Stomach (tissue), 9 donors: ENCODE data around the gene SMIM35. TPM values are rescaled to one million over a fixed set of nuclear protein-coding genes. Genes with fewer than 3 reads are reported as not detected.

Source experiments
- DNase-seq, 2 donors: peaks; one replicate each; pipeline versions ENCODE4 v3.0.0 to v3.0.0-alpha.2; 2013 to 2019
- H3K27ac ChIP-seq, 5 donors: fragments of 200-600 bp in 4 of 5; sonication (generic) in 4 of 5; one replicate each; pipeline ENCODE4 v1.5.1; 2013 to 2019; ENCODE audit warnings: mild to moderate bottlenecking in 1 of 5, moderate library complexity in 1 of 5
- H3K27me3 ChIP-seq, 3 donors: fragments of 200-600 bp; sonication (generic); one replicate each; pipeline ENCODE4 v1.5.1; 2017 to 2019; ENCODE audit warnings: mixed run types in 1 of 3
- H3K36me3 ChIP-seq, 4 donors: fragments of 200-600 bp; sonication (generic); 1 replicate in 3 of 4; 2 replicates in 1 of 4; pipeline ENCODE4 v1.5.1; 2016 to 2019
- H3K4me1 ChIP-seq, 4 donors: fragments of 200-600 bp; sonication (generic); one replicate each; pipeline ENCODE4 v1.5.1; 2016 to 2019
- H3K4me3 ChIP-seq, 4 donors: fragments of 200-600 bp; sonication (generic) in 3 of 4; one replicate each; pipeline ENCODE4 v1.5.1; 2016 to 2019; ENCODE audit warnings: mild to moderate bottlenecking in 1 of 4
- H3K9me3 ChIP-seq, 4 donors: fragments of 200-600 bp; sonication (generic); one replicate each; pipeline ENCODE4 v1.5.1; 2016 to 2019
- EP300 ChIP-seq: sonication (generic); formaldehyde crosslinking; IDR thresholded peaks from one replicate; pipeline ENCODE4 v1.6.1; 2017; ENCODE audit warnings: antibody characterized with exemption
- POLR2A ChIP-seq, 4 donors: fragments of 450-650 bp; IDR thresholded peaks; one replicate each; pipeline ENCODE4 v1.6.1; 2016; ENCODE audit warnings: antibody characterized with exemption in 4 of 4, control low read depth in 2 of 4, mild to moderate bottlenecking in 1 of 4, moderate library complexity in 1 of 4
- POLR2AphosphoS5 ChIP-seq, 3 donors: sonication (generic); formaldehyde crosslinking; IDR thresholded peaks; one replicate each; pipeline ENCODE4 v1.6.1; 2016; ENCODE audit warnings: antibody characterized with exemption in 3 of 3
- WGBS, 5 donors: extraction: QIAGEN DNeasy Blood & Tissue Kit in 3 of 5; methylation state at CpG; one replicate each; pipeline versions ENCODE4 v1.1.5 to v1.1.7; 2013 to 2018; 5-methylcytosine and 5-hydroxymethylcytosine counted together
- intact Hi-C: fragments of 100-400 bp; cut with DNase I; formaldehyde crosslinking; loops from one replicate; pipeline ENCODE4 v1.15.1; 2023; ENCODE audit warnings: low total_unique reads
- polyA plus RNA-seq, 3 donors: library from polyadenylated mRNA; stranded (reverse); fragments of 200-250 nt; gene quantifications; one replicate each; pipeline ENCODE4 v1.2.3, GENCODE V29; 2013
- total RNA-seq, 5 donors: library from RNA; depleted of rRNA; stranded (reverse); fragments of >200 nt; gene quantifications; one replicate each; pipeline versions ENCODE4 v1.1.0 to v1.2.3, GENCODE V29; 2014 to 2016
- TF ChIP-seq, protein P1 (sequence below), 7 experiments: fragments of 450-650 bp in 4 of 7; fragments of 200-600 bp in 3 of 7; sonication (generic) in 3 of 7; IDR thresholded peaks; one replicate each; pipeline ENCODE4 v1.5.1; 2016 to 2019; ENCODE audit warnings: antibody characterized with exemption in 7 of 7, control low read depth in 2 of 7, mild to moderate bottlenecking in 1 of 7
- donor health status: healthy with polysubstance abuse.
- donor health status: Bipolar disorder and iron deficiency.
- donor health status: healthy.

SMIM35 gene
- total and polyA plus RNA-seq, 8 donors: 0.03 TPM; not detected in 7

DNA sequence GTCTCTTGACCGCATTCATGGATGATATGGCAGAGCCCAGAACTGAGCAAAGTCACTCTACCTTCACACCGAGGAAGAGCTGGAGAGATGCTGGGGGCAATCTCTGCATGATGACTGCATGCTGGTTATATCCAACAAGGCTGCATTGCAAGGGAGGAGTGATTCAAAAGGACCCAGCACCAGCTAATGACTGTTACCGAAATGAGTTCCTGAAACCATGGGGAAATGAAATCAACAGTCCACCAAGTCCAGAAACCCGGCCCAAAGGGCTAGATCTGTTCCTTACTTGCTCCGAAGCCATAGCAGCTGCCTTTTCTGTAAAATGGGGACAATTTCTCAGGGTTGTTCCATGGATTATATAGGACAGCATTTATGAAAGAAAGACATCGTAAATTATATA is 1.2 kb upstream of the SMIM35 start:
- H3K4me3 ChIP-seq: no peak overlapping the region
- intact Hi-C loops: no loop called here
- H3K4me1 ChIP-seq: peaks cover 0 to 16% (median 5%) of the 10 kb centered on the region in 4 donors
- peak overlapping the region in 1 of 5 donors; percentile 48 for H3K27ac ChIP-seq
- no peak for DNase-seq
- H3K36me3 ChIP-seq: no peaks in the 10 kb centered on the region
- peaks cover 0 to 20% (median 10%) of the 10 kb centered on the region in 4 donors for H3K9me3 ChIP-seq
- WGBS, 5 donors: 89 to 97% (median 92%) methylated on average over 6 of the region's 6 CpGs
- TF ChIP-seq POLR2AphosphoS5 (IDR thresholded peaks at IDR 0.05): no peak
- no peak for TF ChIP-seq EP300
- H3K27me3 ChIP-seq: no peaks in the 10 kb centered on the region

DNA sequence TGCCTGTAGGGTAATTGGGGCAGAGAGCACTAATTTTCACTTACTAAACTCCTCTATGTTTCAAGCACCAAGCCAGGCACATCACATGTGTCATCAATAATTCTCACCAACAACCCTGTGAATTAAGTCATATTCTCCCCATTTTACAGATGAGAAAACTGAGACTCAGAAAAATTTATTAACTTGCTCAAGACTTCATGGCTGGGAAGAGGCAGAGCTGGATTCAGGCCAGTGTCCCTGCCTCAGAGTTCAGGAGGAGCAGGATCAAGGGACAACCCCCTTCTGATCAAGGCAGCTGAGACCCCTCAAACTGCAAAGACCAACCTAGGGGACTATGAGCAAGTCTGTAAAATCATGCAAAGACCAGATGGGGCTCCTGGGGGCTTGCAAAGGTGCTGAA is 2.1 kb downstream of the SMIM35 start:
- peaks cover 0 to 20% (median 10%) of the 10 kb centered on the region in 4 donors for H3K9me3 ChIP-seq
- no peak for DNase-seq
- TF ChIP-seq, protein P1, sequence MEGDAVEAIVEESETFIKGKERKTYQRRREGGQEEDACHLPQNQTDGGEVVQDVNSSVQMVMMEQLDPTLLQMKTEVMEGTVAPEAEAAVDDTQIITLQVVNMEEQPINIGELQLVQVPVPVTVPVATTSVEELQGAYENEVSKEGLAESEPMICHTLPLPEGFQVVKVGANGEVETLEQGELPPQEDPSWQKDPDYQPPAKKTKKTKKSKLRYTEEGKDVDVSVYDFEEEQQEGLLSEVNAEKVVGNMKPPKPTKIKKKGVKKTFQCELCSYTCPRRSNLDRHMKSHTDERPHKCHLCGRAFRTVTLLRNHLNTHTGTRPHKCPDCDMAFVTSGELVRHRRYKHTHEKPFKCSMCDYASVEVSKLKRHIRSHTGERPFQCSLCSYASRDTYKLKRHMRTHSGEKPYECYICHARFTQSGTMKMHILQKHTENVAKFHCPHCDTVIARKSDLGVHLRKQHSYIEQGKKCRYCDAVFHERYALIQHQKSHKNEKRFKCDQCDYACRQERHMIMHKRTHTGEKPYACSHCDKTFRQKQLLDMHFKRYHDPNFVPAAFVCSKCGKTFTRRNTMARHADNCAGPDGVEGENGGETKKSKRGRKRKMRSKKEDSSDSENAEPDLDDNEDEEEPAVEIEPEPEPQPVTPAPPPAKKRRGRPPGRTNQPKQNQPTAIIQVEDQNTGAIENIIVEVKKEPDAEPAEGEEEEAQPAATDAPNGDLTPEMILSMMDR (IDR thresholded peaks at IDR 0.05): no peak
- no peak overlapping the region for H3K27ac ChIP-seq
- H3K27me3 ChIP-seq: peaks cover 0 to 9% (median 0%) of the 10 kb centered on the region in 3 donors
- no peak overlapping the region for H3K4me3 ChIP-seq
- intact Hi-C loops: no loop called here
- peaks cover 0 to 14% (median 5%) of the 10 kb centered on the region in 4 donors for H3K4me1 ChIP-seq
- no peaks in the 10 kb centered on the region for H3K36me3 ChIP-seq

DNA sequence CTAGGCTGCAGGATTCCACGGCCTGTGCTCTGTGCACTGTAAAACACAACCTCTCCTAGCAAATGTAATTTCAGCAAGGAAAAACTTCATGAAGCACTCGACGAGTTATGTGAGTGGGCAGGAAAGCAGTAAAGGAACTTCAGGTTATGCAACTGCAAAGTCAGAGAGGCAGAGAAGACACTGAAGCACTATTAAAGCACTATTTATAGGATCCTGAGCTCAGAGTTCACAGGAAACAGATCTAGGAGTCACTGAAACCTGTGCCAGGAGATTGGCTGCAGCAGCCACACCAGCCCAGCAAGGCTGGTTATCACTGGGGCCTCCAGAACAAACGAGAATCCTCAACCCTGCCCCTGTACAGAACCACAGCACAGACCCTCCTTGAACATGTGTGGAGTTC is 2.5 kb downstream of the SMIM35 start:
- WGBS, 5 donors: 34 to 45% (median 35%) methylated on average over 4 of the region's 4 CpGs
- no peaks in the 10 kb centered on the region for H3K36me3 ChIP-seq

DNA sequence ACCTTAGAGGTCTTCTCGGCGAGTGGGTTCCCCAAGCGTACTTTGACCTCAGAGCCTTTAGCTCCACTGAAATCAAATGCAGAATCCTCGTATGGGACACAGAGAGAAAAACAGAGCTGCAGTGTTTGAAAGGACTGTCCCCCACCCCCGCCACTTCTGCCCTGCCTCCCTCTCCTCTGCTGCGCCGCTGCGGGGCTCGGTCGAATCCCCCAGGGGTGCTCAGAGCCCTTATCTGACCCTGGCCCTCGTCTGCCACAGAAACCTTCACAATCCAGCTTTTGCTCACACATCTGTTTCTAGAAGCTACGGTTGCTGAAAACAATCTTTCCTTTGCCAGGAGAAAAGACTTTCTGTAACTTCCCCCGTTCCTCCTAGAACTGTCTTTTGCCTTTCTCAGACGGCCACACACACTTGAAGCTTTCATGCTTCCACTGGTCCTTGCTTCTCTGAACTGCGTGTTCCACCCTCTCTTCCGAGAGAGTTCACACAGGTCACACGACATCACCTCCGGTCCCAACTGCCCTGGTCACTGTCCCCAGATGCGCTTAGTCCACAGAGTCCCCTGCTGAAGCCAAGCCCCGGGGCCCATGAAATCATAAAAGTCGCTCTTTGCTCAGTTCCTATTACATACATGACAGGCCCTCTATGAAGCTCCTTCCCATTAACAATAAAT is 3.7 kb downstream of the SMIM35 start:
- H3K27ac ChIP-seq: no peak overlapping the region
- no peaks in the 10 kb centered on the region for H3K36me3 ChIP-seq
- H3K4me1 ChIP-seq: peaks cover 0 to 14% (median 5%) of the 10 kb centered on the region in 4 donors
- 63 to 78% (median 75%) methylated on average over 21 of the region's 21 CpGs for WGBS, 5 donors
- peaks cover 0 to 20% (median 8%) of the 10 kb centered on the region in 4 donors for H3K9me3 ChIP-seq
- no peak for TF ChIP-seq POLR2AphosphoS5 (IDR thresholded peaks at IDR 0.05)
- DNase-seq: no peak
- H3K4me3 ChIP-seq: no peak overlapping the region
- H3K27me3 ChIP-seq: peaks cover 0 to 17% (median 0%) of the 10 kb centered on the region in 3 donors
- intact Hi-C loops: no loop called here

More for the DNA sequence above, 2.5 kb downstream of the SMIM35 start:
- intact Hi-C loops: no loop called here
- Histone ChIP-seq H3K27ac (no peak overlapping the region), H3K27me3 (peaks cover 0 to 13% (median 0%) of the 10 kb centered on the region in 3 donors), H3K4me1 (peaks cover 0 to 14% (median 5%) of the 10 kb centered on the region in 4 donors), H3K4me3 (no peak overlapping the region), H3K9me3 (peaks cover 0 to 20% (median 10%) of the 10 kb centered on the region in 4 donors)
- TF ChIP-seq, protein P1 (IDR thresholded peaks at IDR 0.05): no peak
- no peak for TF ChIP-seq POLR2A (IDR thresholded peaks at IDR 0.05)
- DNase-seq: peak in 1 of 2 donors; percentile 55

GRCh38 chr11:118081241-118081958 is 5.4 kb downstream of the SMIM35 start:
- DNase-seq: peak in 1 of 2 donors; percentile 30
- no peak for TF ChIP-seq EP300
- TF ChIP-seq, protein P1 (IDR thresholded peaks at IDR 0.05): no peak
- TF ChIP-seq POLR2AphosphoS5 (IDR thresholded peaks at IDR 0.05): no peak
- TF ChIP-seq POLR2A (IDR thresholded peaks at IDR 0.05): no peak

More at GRCh38 chr11:118081241-118081958, 5.4 kb downstream of the SMIM35 start:
- H3K27me3 ChIP-seq: peaks cover 0 to 17% (median 0%) of the 10 kb centered on the region in 3 donors
- 70 to 86% (median 84%) methylated on average over 18 of the region's 18 CpGs for WGBS, 5 donors
- intact Hi-C loops: no loop called here
- H3K36me3 ChIP-seq: no peaks in the 10 kb centered on the region
- H3K9me3 ChIP-seq: peaks cover 0 to 4% (median 1%) of the 10 kb centered on the region in 4 donors
- H3K4me1 ChIP-seq: peaks cover 0 to 14% (median 7%) of the 10 kb centered on the region in 4 donors
- H3K4me3 ChIP-seq: no peak overlapping the region
- no peak overlapping the region for H3K27ac ChIP-seq
